ENCODE measurements around the gene PROX1.

Gene PROX1

GRCh38 chr1:214051786-214052185, 64.0 kb downstream of the PROX1 start:
- H3K27ac ChIP-seq (ENCODE audit: low read length): no peak overlapping the region
- TF ChIP-seq CTCF (IDR thresholded peaks at IDR 0.05; ENCODE audit: borderline replicate concordance, extremely low read depth, low read length, poor library complexity, severe bottlenecking): no peak
- no peak for TF ChIP-seq EZH2 (IDR thresholded peaks at IDR 0.05; ENCODE audit: borderline replicate concordance, low read depth, low read length, severe bottlenecking)
- no peak overlapping the region for H3K4me3 ChIP-seq (ENCODE audit: low read depth in 1 of 2, low read length in 2 of 2)
- H3K9me3 ChIP-seq (ENCODE audit: insufficient read depth, low read length, severe bottlenecking): no peaks in the 10 kb centered on the region
- no peak overlapping the region for H3K4me2 ChIP-seq (ENCODE audit: insufficient read depth, low read length)
- no peaks in the 10 kb centered on the region for H3K79me2 ChIP-seq (ENCODE audit: insufficient read depth, low read length)
- no peak overlapping the region for H2AFZ ChIP-seq (ENCODE audit: low read depth, low read length)
- H4K20me1 ChIP-seq (ENCODE audit: insufficient read depth, low read length): no peaks in the 10 kb centered on the region
- DNase-seq: no peak
- H3K27me3 ChIP-seq (ENCODE audit: insufficient read depth, low read length, poor library complexity): no peaks in the 10 kb centered on the region
- ATAC-seq (ENCODE audit: insufficient read depth, low read depth): no peak
- H3K4me1 ChIP-seq (ENCODE audit: insufficient read depth, low read length): no peaks in the 10 kb centered on the region
- no peak overlapping the region for H3K9ac ChIP-seq (ENCODE audit: low read depth, low read length)
- no peaks in the 10 kb centered on the region for H3K36me3 ChIP-seq (ENCODE audit: insufficient read depth, low read length)

- no peak overlapping the region for H3K9ac ChIP-seq (ENCODE audit: low read depth, low read length)
- no peak for ATAC-seq (ENCODE audit: insufficient read depth, low read depth)
Observed at GRCh38 chr1:214058076-214058475, 70.3 kb downstream of the PROX1 start.

GRCh38 chr1:214066190-214066589, 78.4 kb downstream of the PROX1 start:
- Histone ChIP-seq H3K4me1 (ENCODE audit: insufficient read depth, low read length) (no peaks in the 10 kb centered on the region), H3K27me3 (ENCODE audit: insufficient read depth, low read length, poor library complexity) (no peaks in the 10 kb centered on the region), H3K4me2 (ENCODE audit: insufficient read depth, low read length) (no peak overlapping the region), H3K9me3 (ENCODE audit: insufficient read depth, low read length, severe bottlenecking) (no peaks in the 10 kb centered on the region), H3K36me3 (ENCODE audit: insufficient read depth, low read length) (no peaks in the 10 kb centered on the region), H3K27ac (ENCODE audit: low read length) (no peak overlapping the region), H3K4me3 (ENCODE audit: low read depth in 1 of 2, low read length in 2 of 2) (no peak overlapping the region), H4K20me1 (ENCODE audit: insufficient read depth, low read length) (no peaks in the 10 kb centered on the region; the same call in 1 of the 2 replicates), H2AFZ (ENCODE audit: low read depth, low read length) (no peak overlapping the region), H3K79me2 (ENCODE audit: insufficient read depth, low read length) (no peaks in the 10 kb centered on the region), H3K9ac (ENCODE audit: low read depth, low read length) (no peak overlapping the region)
- ATAC-seq (ENCODE audit: insufficient read depth, low read depth): no peak
- TF ChIP-seq EZH2 (IDR thresholded peaks at IDR 0.05; ENCODE audit: borderline replicate concordance, low read depth, low read length, severe bottlenecking) (no peak), CTCF (IDR thresholded peaks at IDR 0.05; ENCODE audit: borderline replicate concordance, extremely low read depth, low read length, poor library complexity, severe bottlenecking) (no peak)
- DNase-seq: no peak

More at GRCh38 chr1:214058076-214058475, 70.3 kb downstream of the PROX1 start:
- H3K79me2 ChIP-seq (ENCODE audit: insufficient read depth, low read length): no peaks in the 10 kb centered on the region
- H4K20me1 ChIP-seq (ENCODE audit: insufficient read depth, low read length): no peaks in the 10 kb centered on the region; the same call in 1 of the 2 replicates
- TF ChIP-seq CTCF (IDR thresholded peaks at IDR 0.05; ENCODE audit: borderline replicate concordance, extremely low read depth, low read length, poor library complexity, severe bottlenecking) (no peak), EZH2 (IDR thresholded peaks at IDR 0.05; ENCODE audit: borderline replicate concordance, low read depth, low read length, severe bottlenecking) (no peak)
- no peak for DNase-seq
- no peak overlapping the region for H2AFZ ChIP-seq (ENCODE audit: low read depth, low read length)
- H3K9me3 ChIP-seq (ENCODE audit: insufficient read depth, low read length, severe bottlenecking): no peaks in the 10 kb centered on the region
- no peak overlapping the region for H3K4me3 ChIP-seq (ENCODE audit: low read depth in 1 of 2, low read length in 2 of 2)
- no peak overlapping the region for H3K4me2 ChIP-seq (ENCODE audit: insufficient read depth, low read length)
- no peaks in the 10 kb centered on the region for H3K4me1 ChIP-seq (ENCODE audit: insufficient read depth, low read length)
- H3K36me3 ChIP-seq (ENCODE audit: insufficient read depth, low read length): no peaks in the 10 kb centered on the region
- peaks cover 5% of the 10 kb centered on the region for H3K27me3 ChIP-seq (ENCODE audit: insufficient read depth, low read length, poor library complexity)
- H3K27ac ChIP-seq (ENCODE audit: low read length): no peak overlapping the region

- TF ChIP-seq EZH2 (IDR thresholded peaks at IDR 0.05; ENCODE audit: borderline replicate concordance, low read depth, low read length, severe bottlenecking) (no peak), CTCF (IDR thresholded peaks at IDR 0.05; ENCODE audit: borderline replicate concordance, extremely low read depth, low read length, poor library complexity, severe bottlenecking) (no peak)
- DNase-seq (no peak), ATAC-seq (ENCODE audit: insufficient read depth, low read depth) (no peak)
- no peaks in the 10 kb centered on the region for H3K4me1 ChIP-seq (ENCODE audit: insufficient read depth, low read length)
- no peaks in the 10 kb centered on the region for H3K9me3 ChIP-seq (ENCODE audit: insufficient read depth, low read length, severe bottlenecking)
- H3K79me2 ChIP-seq (ENCODE audit: insufficient read depth, low read length): no peaks in the 10 kb centered on the region
- no peak overlapping the region for H3K4me3 ChIP-seq (ENCODE audit: low read depth in 1 of 2, low read length in 2 of 2)
- no peaks in the 10 kb centered on the region for H3K36me3 ChIP-seq (ENCODE audit: insufficient read depth, low read length)
- H3K4me2 ChIP-seq (ENCODE audit: insufficient read depth, low read length): no peak overlapping the region
- H2AFZ ChIP-seq (ENCODE audit: low read depth, low read length): no peak overlapping the region
- no peak overlapping the region for H3K9ac ChIP-seq (ENCODE audit: low read depth, low read length)
- H3K27ac ChIP-seq (ENCODE audit: low read length): no peak overlapping the region
- H3K27me3 ChIP-seq (ENCODE audit: insufficient read depth, low read length, poor library complexity): no peaks in the 10 kb centered on the region
- H4K20me1 ChIP-seq (ENCODE audit: insufficient read depth, low read length): no peaks in the 10 kb centered on the region; the same call in 1 of the 2 replicates
Observed at GRCh38 chr1:214066936-214067335, 79.2 kb downstream of the PROX1 start.

Measured in DND-41 (cell line).